SH-SY5Y (cell line): ENCODE measurements around the gene DNAH1.

ENCODE experiments used
- GATA2 ChIP-seq: IDR thresholded peaks from 2 replicates; pipeline ENCODE4 v1.6.1; 2011; ENCODE audit warnings: mild to moderate bottlenecking, low read depth, low read length
- GATA3 ChIP-seq: IDR thresholded peaks from 2 replicates; pipeline ENCODE4 v1.6.1; 2011; ENCODE audit warnings: low read depth, mild to moderate bottlenecking, low read length, moderate library complexity

The DNAH1 gene

DNA sequence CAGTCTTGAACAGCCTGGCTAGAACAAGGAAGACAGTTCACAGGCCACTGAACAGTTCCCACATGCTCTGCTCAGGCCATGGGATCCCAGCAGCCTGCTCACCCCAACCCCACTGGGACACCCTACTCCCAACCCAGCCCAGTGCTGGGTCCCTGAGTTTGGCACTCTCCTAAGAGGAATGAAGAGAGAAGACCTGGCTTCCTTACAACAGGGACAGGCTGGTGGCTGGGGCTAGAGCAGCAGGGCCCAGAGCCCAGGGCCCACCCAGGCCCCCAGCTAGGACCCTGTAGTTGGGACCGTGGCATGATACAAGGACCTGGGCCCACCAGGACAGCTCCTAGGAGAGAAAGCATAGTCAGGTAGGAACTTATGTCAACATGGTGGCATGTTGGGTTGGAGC, 85.4 kb downstream of the DNAH1 start:
- TF ChIP-seq GATA2 (no peak), GATA3 (no peak)

GRCh38 chr3:52402101-52402521, 86.0 kb downstream of the DNAH1 start:
- TF ChIP-seq GATA3 (no peak), GATA2 (no peak)

DNA sequence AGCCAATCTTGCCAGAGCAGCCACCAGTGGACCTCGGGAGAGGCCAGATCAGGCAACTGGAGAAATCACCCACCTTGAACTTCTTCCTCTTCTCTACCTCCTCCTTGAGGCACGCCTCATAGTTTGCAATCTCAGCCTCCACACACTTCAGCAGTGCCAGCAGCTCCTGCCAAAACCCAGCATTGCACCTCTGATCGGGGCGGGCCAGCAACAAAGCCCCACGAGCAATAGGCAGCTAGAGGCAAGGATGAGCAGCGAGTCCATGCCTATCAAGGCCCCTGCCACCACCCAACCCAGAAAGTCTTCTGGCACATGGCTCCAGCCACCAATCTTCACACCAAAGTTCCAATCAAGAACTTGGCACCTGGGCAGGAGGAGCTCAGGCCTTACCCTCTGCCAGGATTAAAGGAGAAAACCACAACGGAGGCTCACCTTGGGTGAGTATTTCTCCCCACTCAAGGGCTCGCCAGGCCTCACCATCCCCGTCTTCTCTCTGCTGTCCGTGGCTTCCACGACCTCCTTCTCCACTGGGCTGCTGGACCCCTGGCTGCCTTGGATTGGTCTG, 86.7 kb downstream of the DNAH1 start:
- TF ChIP-seq GATA2 (no peak), GATA3 (no peak)

DNA sequence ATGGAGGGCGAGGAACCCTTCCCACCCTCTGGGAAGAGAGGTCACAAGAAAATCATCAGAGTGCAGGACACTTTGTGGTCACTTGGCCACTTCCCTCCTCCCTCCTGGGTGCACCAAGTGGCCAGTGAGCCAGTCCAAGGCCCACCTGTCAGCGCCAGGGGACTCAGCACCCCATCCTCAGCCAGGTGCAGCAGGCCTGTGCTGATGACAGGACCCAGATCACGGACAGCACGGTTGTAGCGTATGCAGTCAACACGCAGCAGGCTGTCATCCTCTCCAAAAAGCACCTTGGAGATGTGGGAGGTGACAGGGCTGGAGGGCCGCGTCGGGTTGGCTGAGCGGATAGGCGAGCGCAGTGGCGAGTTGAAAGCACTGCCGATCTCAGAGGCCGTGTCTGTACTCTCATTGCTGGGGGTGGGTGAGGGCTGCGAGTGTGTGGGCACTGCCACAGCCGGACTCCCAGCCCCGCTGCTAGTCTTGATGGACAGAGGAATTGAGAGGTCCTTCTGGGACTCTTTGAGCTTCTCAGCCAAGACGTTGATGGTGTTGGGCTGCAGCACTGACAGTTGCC, 87.2 kb downstream of the DNAH1 start:
- no peak for TF ChIP-seq GATA2
- TF ChIP-seq GATA3 = no peak

DNA sequence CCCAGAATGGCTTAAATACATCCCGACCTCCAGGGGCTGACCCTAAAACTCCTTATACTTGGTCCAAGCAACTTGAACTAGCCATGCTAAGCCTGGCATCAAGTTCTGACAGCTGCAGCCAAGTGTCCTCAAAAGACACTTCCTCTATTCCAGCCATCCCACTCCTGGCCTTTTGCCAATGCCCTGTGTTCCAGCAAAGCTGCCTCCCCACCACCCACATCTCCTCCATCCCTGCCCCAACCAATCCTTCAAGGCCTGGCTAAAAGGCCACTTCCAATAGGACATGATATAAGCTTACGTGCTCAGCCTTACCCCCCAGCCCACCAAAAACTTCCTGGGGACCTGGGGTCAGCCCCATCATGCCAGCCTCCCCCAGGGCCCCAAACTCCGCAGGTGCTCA, 87.8 kb downstream of the DNAH1 start:
- TF ChIP-seq GATA3 = no peak
- TF ChIP-seq GATA2 = no peak

DNA sequence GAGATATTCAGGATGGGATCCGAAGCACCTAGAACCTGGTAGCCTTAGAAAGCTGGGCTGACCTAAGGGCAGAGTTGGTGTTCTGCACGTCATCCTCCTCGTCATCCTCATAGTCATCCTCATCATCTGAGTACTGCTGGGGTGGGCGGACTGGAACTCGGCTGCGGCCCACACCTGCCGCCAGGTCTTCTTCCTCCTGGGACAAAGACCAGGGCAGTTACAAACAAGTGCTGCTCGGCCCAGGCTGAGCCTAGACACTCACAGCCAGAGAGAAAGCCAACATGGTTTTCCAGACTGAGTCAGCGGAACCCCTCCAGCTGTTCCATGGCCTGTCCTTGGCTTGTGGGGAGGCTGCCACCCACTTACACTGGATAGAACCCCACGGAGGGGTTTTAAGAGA, 88.3 kb downstream of the DNAH1 start:
- TF ChIP-seq GATA3 (no peak), GATA2 (no peak)

DNA sequence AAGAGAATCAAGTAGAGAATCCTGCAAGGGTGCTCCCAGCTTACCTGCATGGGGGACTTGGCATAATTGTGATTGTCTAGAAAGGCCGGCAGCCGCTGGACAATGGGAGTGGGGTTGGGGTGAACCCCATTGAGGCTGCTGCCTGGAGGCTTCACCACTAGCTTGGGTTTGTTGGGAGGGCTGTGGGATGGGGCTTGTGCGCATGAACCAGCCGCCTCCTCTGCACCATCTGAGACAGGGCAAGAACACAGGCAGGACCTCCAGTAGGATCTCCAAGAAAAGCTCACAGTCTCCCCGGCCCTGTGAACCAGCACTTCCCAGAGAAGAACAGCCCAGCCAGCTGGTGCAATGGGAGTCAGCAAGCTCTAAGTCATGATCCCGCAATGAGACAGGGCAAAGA, 88.9 kb downstream of the DNAH1 start:
- TF ChIP-seq GATA3 = no peak

GRCh38 chr3:52405601-52406110, 89.5 kb downstream of the DNAH1 start:
- TF ChIP-seq GATA3 (no peak), GATA2 (no peak)

GRCh38 chr3:52406231-52406661, 90.1 kb downstream of the DNAH1 start:
- no peak for TF ChIP-seq GATA3
- TF ChIP-seq GATA2 = no peak

- TF ChIP-seq GATA3 (no peak), GATA2 (no peak)
Observed at GRCh38 chr3:52406791-52407510, 90.8 kb downstream of the DNAH1 start.

DNA sequence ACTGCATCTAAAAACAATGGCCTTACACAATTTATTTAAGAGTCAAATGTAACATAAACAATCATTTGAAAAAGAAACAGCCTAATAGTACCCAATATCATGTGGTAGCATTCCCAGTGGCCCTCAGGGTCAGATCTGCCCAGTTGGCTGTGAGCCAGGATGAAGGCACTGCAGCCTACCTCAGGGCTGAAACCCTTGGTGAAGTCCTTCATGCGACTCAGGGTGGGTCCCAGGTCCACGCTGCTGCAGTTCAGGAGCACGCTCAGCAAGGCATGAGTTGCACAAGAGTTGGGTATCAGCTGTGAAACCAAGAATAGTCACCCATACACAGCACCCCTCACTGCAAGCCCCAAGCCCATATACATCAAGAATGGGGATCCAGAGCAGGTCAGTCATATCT, 91.7 kb downstream of the DNAH1 start:
- TF ChIP-seq GATA2 (no peak), GATA3 (no peak)

DNA sequence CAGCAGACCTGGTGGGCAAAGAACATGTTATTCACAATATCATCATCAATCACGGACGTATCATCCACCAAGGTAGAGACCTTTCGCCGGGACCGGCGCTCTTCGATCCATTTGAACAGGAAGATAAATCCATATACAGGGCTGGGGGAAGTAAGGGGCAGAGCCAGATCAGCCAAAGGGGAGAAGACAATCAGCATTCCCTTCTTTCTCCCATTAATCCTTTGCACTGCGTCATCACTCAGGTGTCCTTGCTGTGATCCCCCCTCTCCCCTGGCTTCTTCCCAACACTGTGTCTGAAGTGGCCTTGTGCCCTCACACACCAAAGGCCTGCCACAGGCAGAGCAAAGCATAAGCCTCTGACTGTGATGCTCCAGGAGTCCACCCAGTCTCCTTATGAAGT, 92.3 kb downstream of the DNAH1 start:
- TF ChIP-seq GATA3 = no peak

DNA sequence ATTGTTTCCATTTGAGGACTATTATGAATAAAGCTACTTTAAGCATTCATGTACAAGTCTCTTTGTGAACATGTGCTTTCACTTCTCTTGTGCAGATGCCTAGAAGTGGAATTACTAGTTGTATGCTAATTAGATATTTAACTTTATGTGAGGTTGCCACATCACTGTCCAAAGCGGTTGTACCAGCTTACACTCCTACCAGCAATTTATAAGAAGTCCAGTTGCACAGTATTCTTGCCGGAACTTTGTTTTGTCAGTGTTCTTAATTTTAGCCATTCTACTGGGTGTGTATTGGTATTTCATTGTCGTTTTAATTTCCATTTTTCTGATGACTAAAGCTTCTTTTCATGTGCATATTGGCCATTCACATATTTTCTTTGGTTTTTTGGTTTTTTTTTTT, 99.7 kb downstream of the DNAH1 start:
- TF ChIP-seq GATA2 (no peak), GATA3 (no peak)

DNA sequence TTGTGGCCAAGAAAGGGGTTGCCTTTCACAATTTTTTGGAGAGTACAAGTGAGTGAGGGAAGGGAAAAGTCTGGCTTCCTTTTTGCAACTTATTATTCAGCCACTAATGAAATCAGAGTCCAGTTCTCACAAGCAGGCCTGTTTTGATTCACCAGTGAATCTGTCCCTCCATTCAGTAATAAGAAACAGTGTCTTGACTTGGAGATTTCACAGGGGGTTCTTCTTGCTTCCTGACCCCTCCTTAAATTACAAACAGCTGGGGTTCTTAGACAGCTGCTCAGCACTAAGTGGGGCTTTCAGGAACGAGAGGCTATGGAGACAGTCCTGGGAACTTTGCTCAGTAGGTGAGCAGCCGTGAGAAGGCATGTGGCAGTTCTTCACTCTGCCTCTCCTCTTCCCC, 104.3 kb downstream of the DNAH1 start:
- TF ChIP-seq GATA2 = no peak
- TF ChIP-seq GATA3 = no peak

GRCh38 chr3:52422669-52423068, 106.5 kb downstream of the DNAH1 start:
- no peak for TF ChIP-seq GATA2
- TF ChIP-seq GATA3 = no peak

DNA sequence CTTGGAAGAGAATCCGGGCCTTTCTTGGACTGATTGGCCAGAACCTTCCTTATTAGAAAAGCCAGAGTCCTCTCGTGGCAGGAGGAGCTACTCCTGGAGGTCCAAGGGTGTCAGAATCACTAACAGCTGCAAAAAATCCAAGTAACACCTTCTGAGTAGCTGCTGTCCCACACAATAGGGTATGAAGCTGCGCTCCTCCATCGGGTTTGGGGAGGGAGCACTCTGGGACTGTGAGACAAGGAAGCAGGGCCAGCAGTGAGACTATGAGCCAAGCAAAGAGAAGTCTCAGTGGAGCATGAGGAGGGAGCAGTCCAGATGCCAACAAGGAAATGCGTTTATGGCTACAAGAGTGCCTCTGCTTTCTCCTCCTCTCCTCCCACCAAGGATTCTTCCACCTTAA, 107.1 kb downstream of the DNAH1 start:
- TF ChIP-seq GATA3 = no peak

- TF ChIP-seq GATA2 = no peak
- no peak for TF ChIP-seq GATA3
Observed at GRCh38 chr3:52428151-52429005, 112.3 kb downstream of the DNAH1 start.
